Endothelial cell of umbilical vein (primary cell): ENCODE results near the gene FRS3. TPM values are rescaled to one million over a fixed set of nuclear protein-coding genes. Genes with fewer than 3 reads are reported as not detected.

Source experiments
- BruUV-seq: library from RNA; stranded (reverse); fragments of 400-500 nt; replicated peaks from 2 replicates; lab custom pipeline; 2021; lab: Mats Ljungman, UMichigan
- CTCF ChIA-PET: fragments of 300-600, 350-600 bp; sonication (Branson Sonifier 250); formaldehyde crosslinking; loops from one replicate; lab custom pipeline; 2021; ENCODE audit warnings: antibody characterized with exemption, inconsistent platforms; lab: Charles Lee
- POLR2A ChIA-PET: fragments of 300-600, 350-600 bp; sonication (Branson Sonifier 250); formaldehyde crosslinking; loops from one replicate; lab custom pipeline; 2021; ENCODE audit warnings: antibody characterized with exemption, inconsistent platforms; lab: Charles Lee
- DNase-seq: peaks from one replicate; pipeline ENCODE4 v3.0.0-alpha.2; 2011; ENCODE audit warnings: low read depth, low spot score
- FAIRE-seq: peaks from 2 replicates; lab custom pipeline; 2011; peaks lifted over from hg19 to GRCh38; lab: Jason Lieb, UNC
- H2AFZ ChIP-seq: 2 replicates; pipeline ENCODE4 v1.6.0; 2012; ENCODE audit warnings: low read depth, low read length, control low read depth, inconsistent platforms
- H3K27ac ChIP-seq: 2 replicates; pipeline ENCODE4 v1.5.1; 2011; ENCODE audit warnings: low read depth, mild to moderate bottlenecking, control low read depth, low read length, moderate library complexity; ENCODE audit not compliant: insufficient read depth
- H3K27me3 ChIP-seq, 2 experiments: 2 replicates each; pipeline versions ENCODE4 v1.6.0 to v1.6.1; 2011; ENCODE audit warnings: low read length in 2 of 2, mixed read lengths in 1 of 2; ENCODE audit not compliant: control insufficient read depth in 2 of 2, insufficient read depth in 2 of 2
- H3K36me3 ChIP-seq, 2 experiments: 2 replicates in 1 of 2; 3 replicates in 1 of 2; pipeline ENCODE4 v1.5.1; 2011; ENCODE audit warnings: low read length in 2 of 2, mild to moderate bottlenecking in 1 of 2, moderate library complexity in 1 of 2; ENCODE audit not compliant: control insufficient read depth in 2 of 2, insufficient read depth in 2 of 2; ENCODE audit errors: extremely low read depth in 1 of 2
- H3K4me1 ChIP-seq: 3 replicates; pipeline ENCODE4 v1.5.1; 2011; ENCODE audit warnings: mild to moderate bottlenecking, low read length; ENCODE audit not compliant: control insufficient read depth, insufficient read depth; ENCODE audit errors: extremely low read depth
- H3K4me2 ChIP-seq: 2 replicates; pipeline ENCODE4 v1.6.1; 2011; ENCODE audit warnings: low read length, control low read depth, mixed read lengths; ENCODE audit not compliant: insufficient read depth
- H3K4me3 ChIP-seq, 3 experiments: fragments of 200-600 bp in 1 of 3; sonication (generic), shearing (Covaris generic) in 1 of 3; replicated peaks in 1 of 3; 2 replicates each; pipeline ENCODE4 v1.5.1; 2011 to 2016; ENCODE audit warnings: control low read depth in 3 of 3, low read length in 3 of 3, mild to moderate bottlenecking in 2 of 3, inconsistent platforms in 1 of 3, low read depth in 1 of 3, moderate library complexity in 1 of 3; ENCODE audit not compliant: insufficient read depth in 1 of 3
- H3K79me2 ChIP-seq: 2 replicates; pipeline ENCODE4 v1.6.0; 2012; ENCODE audit warnings: low read length, inconsistent platforms; ENCODE audit not compliant: control insufficient read depth, insufficient read depth
- H3K9ac ChIP-seq: replicated peaks from 2 replicates; pipeline ENCODE3; 2011; ENCODE audit warnings: low read length, control low read depth; ENCODE audit not compliant: insufficient read depth; ENCODE audit errors: extremely low read depth
- H3K9me1 ChIP-seq: replicated peaks from 3 replicates; pipeline ENCODE4 v1.6.0; 2011; ENCODE audit warnings: mild to moderate bottlenecking, low read length; ENCODE audit not compliant: control insufficient read depth, insufficient read depth; ENCODE audit errors: extremely low read depth
- H3K9me3 ChIP-seq: replicated peaks from 2 replicates; pipeline ENCODE4 v1.5.1; 2012; ENCODE audit warnings: low read length, inconsistent platforms; ENCODE audit not compliant: control insufficient read depth, insufficient read depth
- H4K20me1 ChIP-seq: replicated peaks from 2 replicates; pipeline ENCODE3; 2011; ENCODE audit warnings: mild to moderate bottlenecking, low read length; ENCODE audit not compliant: control insufficient read depth, insufficient read depth; ENCODE audit errors: extremely low read depth
- CTCF ChIP-seq, 2 donors: IDR thresholded peaks; 1 replicate in 1 of 2; 2 replicates in 1 of 2; pipeline ENCODE4 v1.5.1; 2011; ENCODE audit warnings: low read length in 2 of 2, mild to moderate bottlenecking in 2 of 2, moderate library complexity in 2 of 2, control low read depth in 1 of 2, inconsistent platforms in 1 of 2, low read depth in 1 of 2; ENCODE audit not compliant: insufficient read depth in 1 of 2; ENCODE audit errors: extremely low read depth in 1 of 2
- EZH2 ChIP-seq: IDR thresholded peaks from 2 replicates; pipeline ENCODE4 v1.6.1; 2012; ENCODE audit warnings: borderline replicate concordance, low read depth, mild to moderate bottlenecking, moderate library complexity, low read length, inconsistent platforms; ENCODE audit not compliant: severe bottlenecking
- FOS ChIP-seq: IDR thresholded peaks from 2 replicates; pipeline ENCODE4 v1.6.1; 2011; ENCODE audit warnings: mild to moderate bottlenecking, low read length, moderate library complexity, borderline replicate concordance; ENCODE audit not compliant: insufficient read depth
- GATA2 ChIP-seq: IDR thresholded peaks from 2 replicates; pipeline ENCODE4 v1.7.0; 2011; ENCODE audit warnings: low read depth, mild to moderate bottlenecking, moderate library complexity, mixed read lengths, low read length; ENCODE audit not compliant: insufficient read length, insufficient read depth
- JUN ChIP-seq: IDR thresholded peaks from 2 replicates; pipeline ENCODE4 v1.6.1; 2011; ENCODE audit warnings: borderline replicate concordance, low read depth; ENCODE audit not compliant: insufficient read length, insufficient read depth
- MAX ChIP-seq: IDR thresholded peaks from 2 replicates; pipeline ENCODE4 v1.6.1; 2011; ENCODE audit not compliant: insufficient read depth, insufficient read length
- MYC ChIP-seq: IDR thresholded peaks from one replicate; pipeline ENCODE4 v1.6.1; 2011; ENCODE audit warnings: mild to moderate bottlenecking, low read depth, low read length
- POLR2A ChIP-seq: IDR thresholded peaks from 2 replicates; pipeline ENCODE4 v1.6.1; 2012; ENCODE audit warnings: low read depth, mild to moderate bottlenecking, control low read depth, low read length
- POLR2AphosphoS5 ChIP-seq: IDR thresholded peaks from 2 replicates; pipeline ENCODE4 v1.6.1; 2012; ENCODE audit warnings: low read depth, mild to moderate bottlenecking, control low read depth, low read length, moderate library complexity; ENCODE audit not compliant: insufficient read depth
- dilution Hi-C: fragments of 300-500 bp; cut with MboI; formaldehyde crosslinking; loops from one replicate; pipeline ENCODE4 v1.15.0; 2019; ENCODE audit warnings: low sequenced_read_pairs; ENCODE audit not compliant: extremely low pct_ligation_motif_present
- intact Hi-C: fragments of 100-400 bp; cut with micrococcal nuclease; formaldehyde crosslinking; loops from one replicate; pipeline ENCODE4 v1.10.0; 2022
- polyA plus RNA-seq, 4 experiments: library from polyadenylated mRNA; depleted of rRNA in 3 of 4; stranded (reverse) in 3 of 4; unstranded in 1 of 4; fragments of >200 nt; gene quantifications; 2 replicates each; pipeline versions ENCODE4 v1.2.1 to v1.2.3, GENCODE V29; 2011 to 2012; ENCODE audit warnings: missing spikeins in 1 of 4
- total RNA-seq: library from RNA; stranded (reverse); gene quantifications from 2 replicates; pipeline ENCODE4 v1.2.3, GENCODE V29; 2021

The FRS3 gene
- total and polyA plus RNA-seq, 2 donors (not counting 3 experiments of a cell fraction or from before 2014, with no cell fraction given), result 5.2 to 5.3 TPM

GRCh38 chr6:41811095-41811494, 31.4 kb upstream of the FRS3 start:
- H4K20me1 ChIP-seq, result no peaks in the 10 kb centered on the region
- H3K9ac ChIP-seq, result no peak overlapping the region
- H3K27ac ChIP-seq, result no peak overlapping the region
- no peaks in the 10 kb centered on the region for H3K4me1 ChIP-seq
- no peaks in the 10 kb centered on the region for H3K27me3 ChIP-seq
- ChIA-PET CTCF (no interaction called here), POLR2A (no interaction called here)
- no peaks in the 10 kb centered on the region for H3K36me3 ChIP-seq
- TF ChIP-seq EZH2 (no peak), JUN (no peak), GATA2 (no peak), MYC (no peak), FOS (no peak), CTCF (IDR thresholded peaks at IDR 0.05; ENCODE audit: extremely low read depth in 1 of 2, insufficient read depth in 1 of 2, low read depth in 1 of 2, low read length in 2 of 2) (no peak), MAX (no peak), POLR2AphosphoS5 (no peak), POLR2A (no peak)
- H3K4me3 ChIP-seq, result no peak overlapping the region
- no peaks in the 10 kb centered on the region for H3K9me3 ChIP-seq
- no peak for FAIRE-seq
- H3K79me2 ChIP-seq, result no peaks in the 10 kb centered on the region
- H3K9me1 ChIP-seq, result no peaks in the 10 kb centered on the region
- H3K4me2 ChIP-seq, result no peak overlapping the region
- H2AFZ ChIP-seq, result no peak overlapping the region
- intact Hi-C loops (no loop called here), dilution Hi-C loops (no loop called here)
- BruUV-seq, result no TSS peak
- DNase-seq, result no peak
